ENCODE results near the gene CBX6.
"Not testable (repeated sequence)": the region's sequence is repeated elsewhere in the genome, so short reads cannot be mapped to it uniquely, and the experiment has no call there.

Gene CBX6

GRCh38 chr22:38859581-38860282 lies 12.3 kb downstream of the CBX6 start:
- DNase-seq, result no peak

GRCh38 chr22:38858492-38858891 lies 13.5 kb downstream of the CBX6 start:
- no peak for DNase-seq

- not testable (repeated sequence) for DNase-seq
Observed at GRCh38 chr22:38854476-38854875, 17.5 kb downstream of the CBX6 start.

- not testable (repeated sequence) for DNase-seq
Observed at GRCh38 chr22:38853883-38854282, 18.1 kb downstream of the CBX6 start.

- no peak for DNase-seq
Observed at GRCh38 chr22:38853196-38853651, 18.8 kb downstream of the CBX6 start.

DNA sequence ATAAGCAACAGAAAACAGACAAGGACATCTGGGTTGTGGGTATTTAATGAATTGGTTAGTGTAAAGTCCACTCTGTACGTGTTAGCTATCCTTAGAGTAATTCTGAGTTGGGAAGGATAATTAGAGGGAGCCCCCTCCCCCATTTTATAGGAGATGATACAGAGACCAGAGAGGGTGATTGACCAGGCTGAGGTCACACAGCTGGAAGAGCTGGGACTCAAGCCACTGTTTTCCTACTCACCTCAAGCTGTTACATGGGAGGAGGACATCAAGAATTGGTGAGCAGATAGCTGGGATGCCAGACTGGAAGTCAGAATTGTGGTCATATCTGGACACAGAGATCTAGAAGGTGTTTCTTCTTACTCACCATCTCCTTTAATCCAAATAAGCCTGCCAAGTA lies 19.5 kb downstream of the CBX6 start:
- DNase-seq, result no peak

DNA sequence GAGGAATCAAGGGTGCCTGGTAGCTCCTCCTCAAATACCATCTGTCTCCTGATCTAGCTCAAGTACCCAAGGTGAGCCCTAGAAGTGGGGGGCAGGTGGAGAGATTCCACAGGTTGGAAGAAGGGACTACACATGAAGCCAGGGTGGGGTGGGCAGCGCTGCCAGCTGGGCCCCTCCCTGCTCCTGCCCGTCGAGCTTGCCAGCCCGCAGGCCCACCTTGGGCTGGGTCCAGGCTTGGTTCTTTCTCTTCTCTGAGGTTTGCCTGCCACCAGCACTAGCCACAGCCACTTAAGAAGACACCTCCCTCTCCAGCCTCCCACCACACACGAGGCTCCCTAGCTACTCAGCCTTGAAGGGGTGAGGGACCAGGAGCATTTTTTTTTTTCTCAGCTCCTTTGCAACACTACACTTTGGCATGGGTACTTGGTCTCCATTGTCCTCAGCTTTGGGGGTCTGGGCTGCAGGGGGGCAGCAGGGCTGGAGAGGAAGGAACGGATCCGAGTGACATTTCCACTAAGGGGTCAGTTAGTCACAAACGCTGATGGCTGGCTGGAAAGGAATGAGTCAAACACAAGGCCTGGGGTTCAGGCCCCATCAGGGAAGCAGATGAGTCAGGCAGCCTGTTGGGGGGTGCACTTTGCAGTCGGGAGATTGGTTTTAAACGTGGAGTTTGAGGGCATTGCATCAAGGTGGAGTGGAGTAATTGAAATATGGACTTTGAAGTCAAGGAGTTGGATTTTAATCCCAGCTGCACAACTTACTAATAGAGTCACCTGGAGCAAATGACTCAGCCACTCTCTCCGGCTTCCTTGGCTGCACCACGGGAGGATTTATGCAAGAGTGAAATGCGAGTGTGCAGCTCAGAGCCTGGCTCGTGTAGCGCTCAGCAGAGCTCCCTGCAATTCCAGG lies 20.8 kb downstream of the CBX6 start:
- no peak for DNase-seq

DNA sequence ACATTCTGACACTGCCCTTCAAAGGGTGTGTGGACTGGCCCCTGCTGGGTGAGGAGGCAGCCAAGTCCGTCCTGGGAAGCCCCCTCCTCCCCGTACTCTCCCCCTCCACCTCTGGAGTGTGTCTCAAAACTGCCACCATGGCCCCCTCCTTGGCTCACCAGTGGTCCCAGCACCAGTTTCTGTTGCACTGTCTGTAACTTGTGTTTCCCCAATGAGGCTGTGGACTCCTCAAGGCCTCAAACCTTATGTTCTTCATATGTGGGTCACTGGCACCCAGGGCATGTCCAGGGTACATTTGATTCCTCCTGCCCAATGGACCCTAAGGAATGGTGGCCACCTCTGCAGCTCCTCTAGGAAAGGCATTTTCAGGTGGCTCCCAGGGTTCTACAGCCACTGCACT lies 21.6 kb downstream of the CBX6 start:
- DNase-seq, result no peak

DNA sequence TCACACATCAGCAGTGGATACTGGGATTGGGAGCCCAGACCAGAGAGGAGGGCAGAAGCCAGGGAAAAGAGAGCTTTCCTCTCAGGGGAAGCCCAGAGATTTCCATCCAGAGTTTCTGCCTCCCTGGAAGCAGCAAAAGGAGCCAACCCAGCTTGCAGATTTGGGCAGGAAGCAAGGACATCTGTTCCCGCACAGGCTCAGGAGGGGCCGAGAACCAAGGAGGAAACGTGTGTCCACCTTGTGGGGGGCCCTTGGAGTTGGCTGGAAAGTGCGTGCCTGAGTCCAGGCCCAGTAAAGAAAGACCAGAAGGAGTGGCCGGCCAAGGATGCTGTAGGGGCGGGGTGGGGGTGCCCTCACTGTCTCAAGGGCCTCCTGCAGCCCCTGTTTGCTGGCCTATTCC lies 22.2 kb downstream of the CBX6 start:
- no peak for DNase-seq

- no peak for DNase-seq
Observed at GRCh38 chr22:38846412-38846811, 25.6 kb downstream of the CBX6 start.

GRCh38 chr22:38845004-38845740 lies 26.8 kb downstream of the CBX6 start:
- no peak for DNase-seq

DNA sequence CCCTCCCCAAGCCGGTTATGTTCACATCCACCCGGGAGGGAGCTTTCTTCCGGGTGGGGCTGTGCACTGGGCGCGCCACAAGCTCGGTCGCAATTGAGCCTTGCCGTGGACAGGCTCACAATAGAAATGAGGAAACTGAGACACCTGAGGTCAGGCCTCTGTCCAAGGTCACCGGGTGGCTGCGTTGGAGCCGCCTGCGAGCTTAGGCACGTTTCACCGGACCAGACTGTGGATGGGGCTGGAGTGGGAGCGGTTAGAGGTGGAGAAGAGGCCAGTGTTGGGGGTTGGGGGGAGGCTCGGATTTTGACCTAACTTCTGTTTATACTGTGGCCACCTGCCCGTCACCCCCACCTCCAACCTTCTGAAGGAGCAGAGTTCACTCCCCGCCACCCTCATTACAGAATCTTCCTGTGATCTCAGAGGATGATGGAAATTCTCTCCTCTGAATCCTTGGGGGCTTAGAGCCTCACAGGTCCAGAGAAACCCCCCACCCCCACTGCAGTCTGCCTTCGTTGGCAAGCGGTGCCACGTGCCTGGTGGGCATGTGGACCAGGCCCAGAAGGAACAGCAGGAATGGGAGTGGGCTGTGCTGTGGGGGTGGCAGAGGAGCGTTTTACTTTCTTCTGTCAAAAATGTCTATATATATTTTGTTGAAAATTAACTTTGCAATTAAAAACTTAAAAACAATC lies 27.6 kb downstream of the CBX6 start:
- no peak for DNase-seq

DNA sequence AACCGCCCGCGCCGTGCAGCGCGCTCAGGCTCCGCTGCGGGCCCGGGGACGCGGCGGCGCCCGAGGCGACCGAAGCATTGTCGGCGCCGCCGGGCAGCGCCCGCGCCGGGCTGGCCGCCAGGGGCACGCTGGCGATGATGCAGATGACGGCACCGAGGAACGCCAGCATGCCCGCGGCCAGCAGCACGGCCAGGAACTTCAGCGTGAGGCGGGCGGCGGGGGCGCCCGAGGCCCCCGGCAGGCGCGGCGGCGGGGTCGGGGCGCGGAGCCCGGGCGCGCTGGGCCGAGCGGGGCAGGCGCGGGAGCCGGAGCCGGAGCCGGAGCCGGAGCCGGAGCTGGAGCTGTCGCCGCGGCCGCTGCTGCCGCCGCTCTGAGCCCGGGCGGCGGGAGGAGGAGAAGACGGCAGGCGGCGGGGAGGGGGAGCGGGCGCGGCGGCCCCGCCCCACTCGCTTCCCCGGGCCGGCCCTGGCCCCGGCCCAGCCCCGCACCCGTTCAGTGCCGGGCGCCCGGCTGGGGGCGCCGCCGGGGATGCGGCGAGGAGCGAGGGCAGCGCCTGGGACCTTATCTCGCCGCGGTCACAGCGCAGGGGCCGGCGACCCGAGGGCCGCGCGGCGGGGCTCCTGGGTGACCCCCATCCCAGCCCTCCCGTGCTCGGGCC lies 28.2 kb downstream of the CBX6 start, which contains the start of gene NPTXR:
Gene NPTXR (minus strand): TSS at position 372 of the 658 bp plus-strand sequence.
- peak; percentile 23 for DNase-seq

GRCh38 chr22:38843201-38843656 lies 28.8 kb downstream of the CBX6 start:
- DNase-seq, result peak; percentile 12

DNA sequence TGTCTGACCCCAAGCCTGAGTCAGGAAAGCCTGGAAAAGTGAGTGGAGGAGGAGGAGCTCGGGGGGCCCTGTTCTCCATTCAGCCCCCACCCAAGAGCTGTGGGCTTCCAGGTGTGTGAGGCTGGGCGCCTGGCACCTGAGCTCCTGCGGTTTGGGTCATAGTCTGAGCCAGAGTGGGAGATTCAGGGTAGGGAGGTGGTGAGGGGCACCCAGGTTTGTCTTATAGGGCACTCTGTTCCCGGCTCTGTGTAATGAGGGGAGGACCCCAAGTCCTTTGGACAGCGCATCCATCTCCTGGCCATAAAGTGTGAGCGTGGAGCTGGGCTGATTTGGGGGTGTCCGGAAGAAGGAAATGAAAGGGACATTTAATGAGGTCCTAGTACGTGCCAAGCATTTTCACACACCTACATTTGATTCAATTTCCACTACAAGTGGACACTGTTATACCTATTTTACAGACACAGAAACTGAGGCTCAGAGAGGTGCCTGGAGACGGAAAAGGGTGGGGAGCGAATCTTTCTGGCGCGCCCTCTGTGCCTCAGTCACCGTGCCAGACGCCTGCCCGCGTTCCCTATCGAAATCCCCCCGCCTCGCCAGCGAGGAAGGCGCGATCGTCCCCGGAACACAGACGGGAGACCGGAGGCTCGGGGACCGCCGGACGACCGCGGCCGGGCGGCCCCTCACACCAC lies 29.4 kb downstream of the CBX6 start:
- no peak for DNase-seq

DNA sequence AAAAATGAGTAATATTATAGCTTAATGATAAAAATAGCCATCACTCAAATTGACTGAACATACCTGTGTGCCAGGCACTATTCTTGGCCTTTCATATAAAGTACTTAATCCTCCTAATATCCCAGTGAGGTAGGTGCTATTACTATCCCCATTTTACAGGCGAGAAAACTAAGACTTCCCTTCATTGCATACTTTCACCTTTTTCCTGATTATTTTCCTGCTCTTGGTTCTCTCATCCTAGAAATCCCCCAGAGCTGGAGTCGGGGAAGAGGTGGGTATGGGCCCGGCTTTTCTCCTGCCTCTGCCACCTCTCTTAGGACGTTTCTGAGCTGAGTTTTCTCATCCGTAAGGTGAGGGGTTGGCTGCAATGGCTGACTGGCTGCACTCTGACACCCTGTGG lies 30.4 kb downstream of the CBX6 start:
- DNase-seq, result no peak

DNA sequence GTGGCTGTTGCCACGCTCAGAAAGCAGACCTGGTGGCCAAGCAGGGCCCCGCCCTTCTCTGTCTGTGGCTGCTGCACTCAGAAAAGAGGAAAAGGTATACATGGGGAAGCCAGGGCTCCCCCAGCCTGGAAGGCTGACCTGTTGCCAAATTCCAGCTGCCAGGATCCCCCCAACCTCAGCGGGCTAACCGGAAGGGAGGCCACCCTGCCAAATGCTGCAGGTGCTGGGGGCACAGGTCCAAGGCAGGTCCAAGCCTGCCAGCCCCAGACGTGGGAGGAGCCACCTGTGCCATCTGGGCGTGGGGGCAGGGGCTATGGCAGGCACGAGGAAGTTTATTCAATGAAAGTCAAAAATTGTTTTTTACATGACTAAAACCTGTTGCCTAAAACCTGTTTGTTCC lies 30.8 kb downstream of the CBX6 start:
- DNase-seq, result no peak

GRCh38 chr22:38840129-38840528 lies 31.9 kb downstream of the CBX6 start:
- no peak for DNase-seq

- no peak for DNase-seq
Observed at GRCh38 chr22:38839686-38840085, 32.3 kb downstream of the CBX6 start.

GRCh38 chr22:38837414-38837928 lies 34.5 kb downstream of the CBX6 start:
- no peak for DNase-seq

- DNase-seq, result no peak
Observed at GRCh38 chr22:38835888-38836301, 36.1 kb downstream of the CBX6 start.
